Measurements from ENCODE around the gene SERTAD2. TPM values are rescaled to one million over a fixed set of nuclear protein-coding genes. Genes with fewer than 3 reads are reported as not detected.

Gene SERTAD2
- total and polyA plus RNA-seq, 2 experiments from 2014 or later, result 6.2 to 6.4 TPM

- no peaks in the 10 kb centered on the region for H3K36me3 ChIP-seq (ENCODE audit: insufficient read depth)
- H3K79me2 ChIP-seq (replicated peaks; ENCODE audit: insufficient read depth), result no peaks in the 10 kb centered on the region
- no peak for ATAC-seq
- no peak overlapping the region for H3K27ac Mint-ChIP-seq
- no peaks in the 10 kb centered on the region for H4K20me1 ChIP-seq (replicated peaks; ENCODE audit: insufficient read depth)
- peaks cover 12% of the 10 kb centered on the region for H3K4me1 Mint-ChIP-seq
- no peaks in the 10 kb centered on the region for H3K27me3 ChIP-seq (ENCODE audit: insufficient read depth)
- no peaks in the 10 kb centered on the region for H3K4me1 ChIP-seq (ENCODE audit: insufficient read depth)
- H3K27me3 Mint-ChIP-seq (ENCODE audit: insufficient read depth, low read depth, poor library complexity), result no peaks in the 10 kb centered on the region
- H3K4me3 ChIP-seq, result no peak overlapping the region
- H2AFZ ChIP-seq, result no peak overlapping the region
- no peak for DNase-seq (ENCODE audit: low spot score)
- H3K9me3 Mint-ChIP-seq, result no peaks in the 10 kb centered on the region
- H3K27ac ChIP-seq (ENCODE audit: low read depth), result no peak overlapping the region
- H3F3A ChIP-seq (replicated peaks; ENCODE audit: low read depth), result no peaks in the 10 kb centered on the region
- H3K4me2 ChIP-seq, result no peak overlapping the region
- no peak overlapping the region for H3K4me3 Mint-ChIP-seq
- H3K36me3 Mint-ChIP-seq (ENCODE audit: low read depth), result no peaks in the 10 kb centered on the region; the same call in 2 of the 3 replicates
- TF ChIP-seq NANOG (IDR thresholded peaks at IDR 0.05; ENCODE audit: borderline replicate concordance), result no peak
- no peak for TF ChIP-seq ZNF114 (CRISPR knock-in tag; IDR thresholded peaks at IDR 0.05)
- no peak for TF ChIP-seq POLR2AphosphoS5 (IDR thresholded peaks at IDR 0.05; ENCODE audit: low read depth)
- TF ChIP-seq CREB1 (CRISPR knock-in tag; IDR thresholded peaks at IDR 0.05; ENCODE audit: low read depth), result no peak
- no peak for TF ChIP-seq ZNF331 (CRISPR knock-in tag; IDR thresholded peaks at IDR 0.05; ENCODE audit: low read depth)
- no peak for TF ChIP-seq REST (IDR thresholded peaks at IDR 0.05; ENCODE audit: unreplicated experiment)
- TF ChIP-seq EZH2 (IDR thresholded peaks at IDR 0.05; ENCODE audit: low read depth, unreplicated experiment), result no peak
- TF ChIP-seq JUNB (IDR thresholded peaks at IDR 0.05; ENCODE audit: unreplicated experiment), result no peak
- no peak for TF ChIP-seq ZNF462 (CRISPR knock-in tag; IDR thresholded peaks at IDR 0.05)
- no peak for TF ChIP-seq CTCF (conservative IDR thresholded peaks at IDR 0.05; ENCODE audit: low read depth in 2 of 2)
- no peak for TF ChIP-seq ETS1 (IDR thresholded peaks at IDR 0.05)
- TF ChIP-seq EZH2phosphoT487 (IDR thresholded peaks at IDR 0.05; ENCODE audit: unreplicated experiment), result no peak
- no peak for TF ChIP-seq STAT1 (IDR thresholded peaks at IDR 0.05; ENCODE audit: unreplicated experiment)
- no peaks in the 10 kb centered on the region; the same call in 1 of the 2 replicates for H3K9me2 ChIP-seq (ENCODE audit: insufficient read depth)
These were observed 43.8 kb upstream of the SERTAD2 start for GRCh38 chr2:64697297-64698176.

All from GM23338 (cell line).